Occipital lobe (tissue), 2 donors: ENCODE measurements around the gene MMP12. TPM values are rescaled to one million over a fixed set of nuclear protein-coding genes. Genes with fewer than 3 reads are reported as not detected.

Source experiments
- small RNA-seq: library from RNA; depleted of rRNA; stranded (forward); fragments of <200 nt; gene quantifications from one replicate; pipeline ENCODE3, GENCODE V24; 2014
- total RNA-seq: library from RNA; depleted of rRNA; stranded (reverse); fragments of >200 nt; gene quantifications from one replicate; pipeline ENCODE4 v1.2.3, GENCODE V29; 2014

MMP12 gene
- total RNA-seq, 1 donor from 2014 or later = not detected

Small RNAs within 50 kb of the gene (small RNA-seq; reads per million reads assigned to genes)
- gene RNU7-159P = not detected

Other genes with a start within 250 kb of the MMP12 start
- gene MMP20, start 249.7 kb downstream of the MMP12 start, total RNA-seq = not detected
- gene MMP27, start 169.2 kb downstream of the MMP12 start, total RNA-seq = not detected
- 0.16 TPM for gene MMP8, start 150.0 kb downstream of the MMP12 start, total RNA-seq
- not detected for gene MMP10, start 94.4 kb downstream of the MMP12 start, total RNA-seq
- gene MMP1, start 76.8 kb downstream of the MMP12 start, total RNA-seq = not detected
- not detected for gene MMP3, start 31.4 kb downstream of the MMP12 start, total RNA-seq
- gene MMP13, start 80.8 kb upstream of the MMP12 start, total RNA-seq = not detected
- 51.8 TPM for gene DCUN1D5, start 217.2 kb upstream of the MMP12 start, total RNA-seq
- gene DYNC2H1, start 234.4 kb upstream of the MMP12 start, total RNA-seq = 94.1 TPM